Caki2 (cell line): ENCODE results near the gene KCTD8. TPM values are rescaled to one million over a fixed set of nuclear protein-coding genes. Genes with fewer than 3 reads are reported as not detected.

ENCODE experiments used
- DNase-seq: peaks from one replicate; pipeline ENCODE4 v3.0.0-alpha.2; 2015; ENCODE audit warnings: low read depth
- in situ Hi-C: cut with HindIII; loops from 2 replicates; pipeline ENCODE4 v1.10.0; 2016; ENCODE audit warnings: low sequenced_read_pairs, low pct_unique_long_range_greater_than_20kb, mixed read lengths
- total RNA-seq: library from RNA; depleted of rRNA; stranded (reverse); fragments of >200 nt; shearing (Covaris generic); gene quantifications from 2 replicates; pipeline ENCODE4 v1.2.3, GENCODE V29; 2014; ENCODE audit warnings: low replicate concordance; rRNA removed

The KCTD8 gene
- not detected in 2 replicates for total RNA-seq

- DNase-seq, result peak; percentile 91
- in situ Hi-C loops, result no loop called here
These were observed at the start of gene KCTD8 for GRCh38 chr4:44448521-44449461. Gene KCTD8 (minus strand): TSS chr4:44448809.

- no peak for DNase-seq
- in situ Hi-C loops, result no loop called here
These were observed 46.4 kb upstream of the KCTD8 start for GRCh38 chr4:44494810-44495701.

- in situ Hi-C loops, result no loop called here
- peak; percentile 52 for DNase-seq
These were observed 45.3 kb upstream of the KCTD8 start for GRCh38 chr4:44493924-44494323.

- in situ Hi-C loops, result no loop called here
- no peak for DNase-seq
These were observed 38.7 kb upstream of the KCTD8 start for GRCh38 chr4:44487341-44487740.

GRCh38 chr4:44479731-44480130, 31.1 kb upstream of the KCTD8 start:
- DNase-seq, result no peak
- in situ Hi-C loops, result no loop called here

GRCh38 chr4:44462259-44462658, 13.7 kb upstream of the KCTD8 start:
- in situ Hi-C loops, result no loop called here

GRCh38 chr4:44447563-44448504, 775 bp downstream of the KCTD8 start:
- in situ Hi-C loops, result no loop called here

More at GRCh38 chr4:44462259-44462658, 13.7 kb upstream of the KCTD8 start:
- peak; percentile 2 for DNase-seq

GRCh38 chr4:44446801-44447562, 1.6 kb downstream of the KCTD8 start:
- DNase-seq, result no peak
- in situ Hi-C loops, result no loop called here

More at GRCh38 chr4:44447563-44448504, 775 bp downstream of the KCTD8 start:
- DNase-seq, result no peak

- in situ Hi-C loops, result no loop called here
- no peak for DNase-seq
These were observed 2.4 kb downstream of the KCTD8 start for GRCh38 chr4:44446191-44446590.

GRCh38 chr4:44438687-44439086, 9.9 kb downstream of the KCTD8 start:
- in situ Hi-C loops, result no loop called here
- no peak for DNase-seq

GRCh38 chr4:44434247-44434646, 14.4 kb downstream of the KCTD8 start:
- DNase-seq, result no peak
- in situ Hi-C loops, result no loop called here

- peak; percentile 12 for DNase-seq
- in situ Hi-C loops, result no loop called here
These were observed 22.9 kb downstream of the KCTD8 start for GRCh38 chr4:44425614-44426208.

- no peak for DNase-seq
- in situ Hi-C loops, result no loop called here
These were observed 25.7 kb downstream of the KCTD8 start for GRCh38 chr4:44422912-44423311.

- in situ Hi-C loops, result no loop called here
- DNase-seq, result no peak
These were observed 27.1 kb downstream of the KCTD8 start for GRCh38 chr4:44421330-44422065.

GRCh38 chr4:44415251-44415650, 33.4 kb downstream of the KCTD8 start:
- DNase-seq, result no peak
- in situ Hi-C loops, result no loop called here
